ENCODE results near the gene IGF2BP2.
A peak's percentile ranks its signal among the peaks of the same experiment; 100 is the strongest.
"Not testable (repeated sequence)": the region's sequence is repeated elsewhere in the genome, so short reads cannot be mapped to it uniquely, and the experiment has no call there.

IGF2BP2 gene

DNA sequence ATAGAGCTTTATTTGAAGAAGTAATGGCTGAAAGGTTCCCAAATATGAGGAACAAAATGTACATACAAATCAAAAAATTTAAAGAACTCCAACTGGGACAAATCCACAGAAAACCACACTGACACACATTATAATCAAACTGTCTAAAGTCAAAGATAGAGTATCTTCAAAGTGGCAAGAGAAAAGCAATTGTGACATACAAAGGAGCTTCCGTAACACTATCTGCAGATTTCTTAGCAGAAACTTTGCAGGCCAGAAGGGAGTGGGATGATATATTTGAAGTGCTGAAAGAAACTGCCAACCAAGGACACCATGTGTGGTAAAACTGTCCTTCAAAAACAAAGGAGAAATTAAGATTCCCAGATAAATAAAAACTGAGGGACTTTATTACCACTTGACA is 146.8 kb downstream of the IGF2BP2 start:
- no peak for DNase-seq (ENCODE audit: low read depth in 2 of 3, low spot score in 2 of 3)

DNA sequence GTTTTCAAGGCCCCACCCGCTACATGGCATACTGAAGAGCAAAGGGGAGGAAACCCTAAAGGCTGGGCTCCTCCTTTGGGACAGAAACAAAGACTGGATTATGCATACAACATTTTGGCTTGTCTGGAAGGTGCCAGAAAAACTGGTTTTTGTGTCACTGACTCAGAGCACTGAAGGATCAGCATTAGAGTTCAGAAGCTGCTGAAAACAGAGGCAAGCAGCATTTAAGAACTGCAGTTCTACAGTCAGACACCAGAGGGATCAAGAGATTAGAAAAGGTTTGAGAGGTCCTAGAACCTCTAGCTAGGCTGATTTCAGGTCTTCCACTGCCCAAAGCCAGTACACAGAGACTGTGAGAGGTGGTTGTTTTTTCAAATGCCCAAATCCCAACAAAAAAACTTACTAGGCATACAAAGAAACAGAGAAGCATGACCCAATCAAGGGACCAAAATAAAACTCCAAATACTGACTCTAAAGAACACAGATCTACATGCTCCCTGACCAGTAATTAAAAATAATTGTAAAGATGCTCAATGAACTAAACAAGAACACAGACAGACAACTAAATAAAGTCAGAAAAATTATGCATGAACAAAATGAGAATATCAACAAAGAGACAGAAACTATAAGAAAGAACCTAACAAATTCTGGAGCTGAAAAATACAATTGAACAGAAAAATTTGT is 147.6 kb downstream of the IGF2BP2 start:
- no peak for DNase-seq (ENCODE audit: low read depth in 2 of 3, low spot score in 2 of 3)

DNA sequence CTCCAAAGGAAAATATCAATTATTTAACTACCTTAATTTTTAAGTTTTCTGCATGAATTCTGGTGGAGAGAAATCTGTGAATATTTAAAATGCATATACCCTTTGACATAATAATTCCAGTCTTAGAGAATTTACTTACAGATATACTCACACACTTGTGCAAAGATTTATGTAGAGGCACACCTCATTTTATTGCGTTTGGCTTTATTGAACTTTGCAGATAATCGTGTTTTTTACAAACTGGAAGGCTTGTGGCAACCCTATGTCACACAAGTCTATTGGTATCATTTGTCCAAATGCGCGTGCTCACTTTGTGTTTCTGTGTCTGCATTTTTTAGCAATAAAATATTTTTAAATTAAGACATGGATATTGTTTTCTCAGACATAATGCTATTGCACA is 157.3 kb downstream of the IGF2BP2 start:
- DNase-seq (ENCODE audit: low read depth in 2 of 3, low spot score in 2 of 3), result no peak

DNA sequence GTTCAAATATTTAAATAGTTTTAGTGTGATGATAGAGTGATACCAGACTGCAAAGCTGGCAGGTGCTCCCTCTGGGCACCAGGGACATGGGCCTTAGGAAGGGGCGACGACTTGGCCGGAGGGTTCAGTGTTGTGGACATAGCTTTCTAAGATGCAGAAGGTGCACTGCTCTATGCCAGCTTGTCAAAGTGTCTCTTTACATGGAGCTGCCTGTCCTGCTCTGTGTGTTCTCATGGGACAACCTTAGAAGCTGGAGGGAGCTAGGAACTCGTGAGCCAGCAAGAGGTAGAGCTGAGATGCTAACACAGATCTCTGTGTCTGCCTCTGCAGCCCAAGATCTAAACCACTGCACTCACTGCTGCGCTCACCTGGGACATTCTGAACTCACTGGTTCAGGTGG is 160.9 kb downstream of the IGF2BP2 start:
- DNase-seq (ENCODE audit: low read depth in 2 of 3, low spot score in 2 of 3), result no peak

DNA sequence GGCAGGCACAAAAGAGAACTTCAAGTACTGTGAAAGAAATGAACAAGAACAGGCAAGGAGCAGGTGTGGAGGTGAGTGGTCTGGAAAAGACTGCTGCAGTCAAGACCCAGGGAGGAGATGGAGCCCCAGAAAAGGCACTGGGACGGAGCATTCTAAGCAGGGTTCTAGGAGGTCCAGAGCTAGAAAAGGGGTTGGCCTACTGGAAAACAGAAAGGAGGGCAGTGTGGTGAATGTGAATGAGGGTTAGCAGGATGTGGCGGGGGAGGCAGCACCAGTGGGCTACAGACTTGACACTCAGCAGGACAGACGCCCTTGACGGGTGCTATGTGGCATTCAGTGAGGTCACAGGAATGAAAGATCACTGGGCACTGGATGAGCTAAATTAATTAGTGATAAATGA is 163.1 kb downstream of the IGF2BP2 start:
- DNase-seq (ENCODE audit: low read depth in 2 of 3, low spot score in 2 of 3), result no peak

DNA sequence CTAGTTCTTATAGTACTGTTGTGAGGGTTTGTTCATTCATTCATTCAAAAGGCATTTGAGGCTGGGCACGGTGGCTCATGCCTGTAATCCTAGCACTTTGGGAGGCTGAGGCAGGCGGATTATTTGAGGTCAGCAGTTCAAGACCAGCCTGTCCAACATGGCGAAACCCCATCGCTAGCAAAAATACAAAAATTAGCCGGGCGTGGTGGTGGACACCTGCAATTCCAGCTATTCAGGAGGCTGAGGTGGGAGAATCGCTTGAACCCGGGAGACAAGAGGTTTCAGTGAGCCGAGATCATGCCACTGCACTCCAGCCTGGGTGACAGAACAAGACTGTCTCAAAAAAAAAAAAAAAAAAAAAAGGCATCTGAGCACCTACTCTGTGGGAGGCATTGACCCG is 163.5 kb downstream of the IGF2BP2 start:
- DNase-seq (ENCODE audit: low read depth in 2 of 3, low spot score in 2 of 3), result not testable (repeated sequence)

DNA sequence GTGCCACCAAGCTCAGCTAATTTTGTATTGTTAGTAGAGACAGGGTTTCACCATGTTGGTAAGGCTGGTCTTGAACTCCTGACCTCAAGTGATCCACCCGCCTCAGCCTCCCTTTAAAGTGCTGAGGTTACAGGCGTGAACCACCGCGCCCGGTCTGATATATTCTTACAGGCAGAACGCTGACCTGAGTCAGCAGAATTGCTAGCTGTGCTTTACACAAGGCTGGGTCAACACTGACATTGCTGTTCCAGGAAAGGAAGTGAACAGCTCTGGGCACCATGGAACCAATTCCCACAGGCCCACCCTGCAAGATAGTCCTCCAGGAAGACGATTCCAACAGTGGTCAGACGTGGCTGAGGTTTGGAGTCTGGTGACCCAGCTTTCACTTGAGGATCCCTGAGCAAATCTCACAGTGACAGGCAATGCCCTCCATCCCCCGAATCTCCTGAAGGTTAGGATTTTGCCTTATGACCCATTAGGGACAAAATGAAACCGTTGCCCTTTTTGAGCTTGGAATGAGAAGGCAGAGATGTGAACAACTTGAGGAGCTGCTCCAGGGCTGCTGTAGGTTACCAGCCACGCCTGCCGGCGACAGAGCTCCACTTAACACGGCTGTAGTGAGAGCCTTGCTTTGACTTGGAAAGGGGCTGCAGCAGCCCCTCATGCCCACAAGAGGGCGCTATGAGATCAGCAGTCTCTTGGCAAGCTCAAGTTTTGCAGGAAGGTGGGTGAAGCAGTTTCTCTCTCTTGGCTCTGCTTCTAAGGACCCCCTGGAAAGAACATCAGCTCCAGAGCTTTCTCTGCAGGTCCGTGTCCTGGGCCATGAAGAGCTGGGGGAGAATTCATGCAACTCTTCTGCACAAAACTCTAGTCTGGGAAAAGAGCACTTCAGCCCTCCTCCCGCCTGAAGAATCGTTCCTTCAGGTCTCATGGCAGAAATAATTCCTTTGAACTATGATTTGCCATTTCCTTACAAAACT is 164.6 kb downstream of the IGF2BP2 start:
- peak; percentile 26 to 54 (median 32) for DNase-seq (ENCODE audit: low read depth in 2 of 3, low spot score in 2 of 3)

DNA sequence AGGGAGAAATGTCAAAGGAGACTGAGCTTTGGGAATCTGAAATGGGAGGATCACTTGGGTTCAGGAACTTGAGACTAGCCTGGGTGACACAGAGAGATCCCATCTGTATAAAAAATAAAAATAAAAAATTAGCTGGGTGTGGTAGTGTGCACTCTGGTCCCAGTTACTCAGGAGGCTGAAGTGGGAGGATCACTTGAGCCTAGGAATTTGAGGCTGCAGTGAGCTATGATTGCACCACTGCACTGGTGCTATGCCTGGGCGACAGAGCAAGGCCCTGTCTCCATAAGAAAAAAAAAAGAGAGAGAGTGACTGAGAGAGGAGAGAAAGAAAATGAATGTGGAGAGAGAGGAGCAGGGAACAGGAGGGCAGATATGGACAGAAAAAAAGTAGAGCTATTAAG is 165.9 kb downstream of the IGF2BP2 start:
- no peak for DNase-seq (ENCODE audit: low read depth in 2 of 3, low spot score in 2 of 3)

DNA sequence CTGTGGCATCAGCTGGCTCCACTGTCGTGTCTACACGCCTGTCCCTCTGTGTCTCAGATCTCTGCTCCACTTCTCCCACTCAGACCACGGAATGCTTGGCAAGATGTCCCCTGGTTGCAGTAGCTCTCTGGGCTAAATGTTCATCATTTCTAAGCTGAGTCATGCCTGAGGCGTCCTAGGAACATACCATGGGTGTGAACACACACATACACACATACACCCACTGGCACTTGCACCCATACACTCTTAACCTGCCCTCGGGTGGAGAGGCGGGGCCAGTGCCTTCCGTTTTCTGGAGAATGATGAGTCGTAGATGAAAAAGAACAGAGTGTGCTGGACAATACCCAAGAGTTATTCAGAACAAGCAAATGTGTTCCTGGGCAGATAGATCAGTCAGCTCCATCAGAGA is 166.3 kb downstream of the IGF2BP2 start:
- no peak for DNase-seq (ENCODE audit: low read depth in 2 of 3, low spot score in 2 of 3)

DNA sequence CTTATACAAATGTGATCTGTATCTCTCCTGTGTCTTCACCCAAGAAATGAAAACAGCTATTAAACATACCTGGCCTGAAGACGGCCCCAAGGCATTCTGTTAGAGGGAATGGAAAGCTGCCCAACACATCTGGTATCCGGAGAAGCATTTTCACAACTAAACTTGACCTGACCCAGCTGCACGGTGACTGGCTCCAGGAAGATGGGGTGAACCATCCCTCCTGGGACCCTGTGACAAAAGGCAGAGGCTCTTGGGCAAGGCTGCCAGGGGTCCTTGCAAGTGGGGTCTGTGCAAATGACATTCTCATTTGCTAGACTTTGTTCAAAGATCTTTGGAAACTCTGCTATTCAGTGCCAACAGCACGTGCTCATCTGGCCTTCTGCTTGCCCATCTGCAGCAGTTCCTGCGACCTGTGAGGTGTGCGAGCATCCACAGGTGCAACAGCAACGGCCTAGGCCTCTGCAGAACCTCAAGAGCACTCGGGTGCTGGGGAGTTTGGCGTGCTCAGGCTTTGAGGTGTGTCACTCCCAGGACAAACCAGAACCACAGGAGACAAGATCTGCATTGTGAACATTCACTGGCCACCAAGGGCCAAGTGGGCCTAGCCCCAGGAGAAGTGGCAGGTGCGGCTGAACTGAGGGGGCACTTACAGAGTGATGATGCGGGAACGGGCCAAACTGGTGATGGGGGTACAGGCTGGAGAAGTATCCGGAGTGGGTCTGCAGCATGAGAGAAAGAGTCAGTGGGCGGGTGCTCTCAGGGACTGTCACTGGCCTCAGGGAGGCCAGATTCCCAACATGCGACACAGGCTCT is 166.9 kb downstream of the IGF2BP2 start:
- DNase-seq (ENCODE audit: low read depth in 2 of 3, low spot score in 2 of 3), result no peak

DNA sequence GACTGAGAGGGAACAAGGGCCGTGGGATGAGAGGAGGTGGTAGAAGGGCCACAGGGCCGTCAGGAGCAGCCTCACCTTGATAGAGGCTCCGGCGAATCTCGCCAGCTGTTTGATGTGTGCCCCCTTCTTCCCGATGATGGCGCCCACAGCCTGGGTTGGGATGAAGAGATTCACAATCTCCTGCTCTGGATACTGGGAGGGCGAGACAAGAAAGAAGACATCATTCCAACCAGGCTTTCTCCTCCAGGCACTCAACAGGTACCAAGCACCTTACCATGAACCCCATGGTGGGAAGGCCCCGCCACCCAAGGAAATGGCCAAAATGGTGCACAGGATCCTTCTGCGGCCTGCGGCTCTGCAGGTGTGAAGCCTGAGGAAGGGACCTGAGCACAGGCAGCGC is 167.6 kb downstream of the IGF2BP2 start:
- DNase-seq (ENCODE audit: low read depth in 2 of 3, low spot score in 2 of 3), result no peak

DNA sequence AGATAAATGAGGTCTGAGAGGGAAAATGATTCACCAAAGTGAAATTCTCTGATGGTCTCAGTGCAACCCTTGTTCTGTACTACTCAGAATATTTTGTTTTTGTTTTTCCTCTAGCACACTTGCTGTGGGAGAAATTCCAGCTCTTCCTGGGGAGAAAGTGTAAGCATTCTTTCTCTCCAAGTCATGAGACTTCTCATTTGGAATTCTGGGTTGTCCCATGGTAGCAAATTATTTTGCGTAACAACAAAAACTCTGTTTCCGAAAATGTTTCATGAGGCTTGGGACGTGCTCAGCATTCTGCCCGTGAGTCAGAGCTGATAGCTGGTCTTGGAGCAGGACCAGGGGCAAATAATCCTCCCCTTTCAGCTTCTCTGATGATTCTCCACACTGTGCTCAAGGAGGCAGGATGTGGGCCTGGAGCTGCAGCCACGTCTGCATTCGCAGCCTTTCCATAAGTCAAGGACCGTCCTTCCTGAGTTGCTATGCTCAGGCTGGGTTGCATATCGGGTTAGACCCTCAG is 168.5 kb downstream of the IGF2BP2 start:
- DNase-seq (ENCODE audit: low read depth in 2 of 3, low spot score in 2 of 3), result no peak

DNA sequence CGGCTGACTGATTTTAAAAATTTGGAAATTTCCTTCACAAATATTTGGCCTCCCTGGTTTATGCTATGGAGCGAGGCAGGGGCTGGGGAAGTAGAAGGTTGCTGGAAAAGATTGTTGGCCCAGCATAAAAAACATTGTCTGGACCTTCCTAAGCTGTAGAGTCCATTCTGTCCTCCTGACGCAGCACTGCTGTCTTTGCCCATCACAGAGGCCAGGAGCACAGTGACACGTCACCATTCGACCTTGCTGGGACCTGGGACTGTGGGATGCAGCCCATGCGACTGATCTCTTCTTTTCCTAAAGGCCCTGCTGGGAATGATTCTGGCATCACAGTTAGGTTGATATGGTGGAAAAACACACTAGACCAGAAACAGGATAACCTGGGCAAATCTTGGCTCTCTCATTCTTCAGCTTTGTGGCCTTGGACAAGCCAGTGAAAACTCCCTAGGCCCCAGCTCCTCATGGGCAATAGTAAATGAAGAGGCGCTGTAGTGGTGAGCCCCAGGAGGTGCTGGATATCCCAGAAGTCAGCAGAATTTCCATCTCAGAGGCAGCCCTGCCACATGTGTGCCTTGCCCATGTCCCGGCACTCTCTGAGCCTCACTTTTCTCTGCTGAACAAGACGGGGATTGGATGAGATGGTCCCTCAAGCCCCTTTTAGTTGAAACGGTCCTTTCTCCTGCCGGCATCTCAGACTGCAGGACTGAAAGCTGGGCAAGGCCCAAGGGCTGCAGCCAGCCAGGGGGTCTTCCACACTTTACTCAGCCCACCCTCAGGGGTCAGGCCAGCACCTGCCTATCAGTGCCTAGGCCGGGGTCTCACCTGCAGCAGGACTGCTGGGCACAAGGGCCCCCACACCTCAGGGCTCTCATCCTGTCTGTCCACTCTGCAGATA is 169.2 kb downstream of the IGF2BP2 start:
- DNase-seq (ENCODE audit: low read depth in 2 of 3, low spot score in 2 of 3), result no peak

DNA sequence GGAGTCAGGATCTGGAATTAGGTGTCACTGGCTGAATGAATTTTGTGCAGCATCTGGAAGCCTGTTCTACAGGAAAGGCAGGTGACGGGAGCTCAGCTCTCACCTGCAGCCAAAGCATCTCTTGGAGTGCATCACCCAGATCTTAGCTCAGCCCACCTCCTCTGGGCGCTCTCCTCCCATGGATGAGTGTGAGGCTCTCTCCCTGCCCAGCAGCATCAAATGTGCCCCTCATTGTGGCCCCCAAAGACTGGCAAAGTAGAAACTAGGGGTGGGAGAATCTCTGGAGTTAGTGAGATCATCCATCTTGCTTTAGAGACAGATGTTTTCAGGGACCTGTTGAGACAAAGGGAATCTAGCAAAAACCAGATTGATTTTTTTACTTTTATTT is 170.1 kb downstream of the IGF2BP2 start:
- no peak for DNase-seq (ENCODE audit: low read depth in 2 of 3, low spot score in 2 of 3)

DNA sequence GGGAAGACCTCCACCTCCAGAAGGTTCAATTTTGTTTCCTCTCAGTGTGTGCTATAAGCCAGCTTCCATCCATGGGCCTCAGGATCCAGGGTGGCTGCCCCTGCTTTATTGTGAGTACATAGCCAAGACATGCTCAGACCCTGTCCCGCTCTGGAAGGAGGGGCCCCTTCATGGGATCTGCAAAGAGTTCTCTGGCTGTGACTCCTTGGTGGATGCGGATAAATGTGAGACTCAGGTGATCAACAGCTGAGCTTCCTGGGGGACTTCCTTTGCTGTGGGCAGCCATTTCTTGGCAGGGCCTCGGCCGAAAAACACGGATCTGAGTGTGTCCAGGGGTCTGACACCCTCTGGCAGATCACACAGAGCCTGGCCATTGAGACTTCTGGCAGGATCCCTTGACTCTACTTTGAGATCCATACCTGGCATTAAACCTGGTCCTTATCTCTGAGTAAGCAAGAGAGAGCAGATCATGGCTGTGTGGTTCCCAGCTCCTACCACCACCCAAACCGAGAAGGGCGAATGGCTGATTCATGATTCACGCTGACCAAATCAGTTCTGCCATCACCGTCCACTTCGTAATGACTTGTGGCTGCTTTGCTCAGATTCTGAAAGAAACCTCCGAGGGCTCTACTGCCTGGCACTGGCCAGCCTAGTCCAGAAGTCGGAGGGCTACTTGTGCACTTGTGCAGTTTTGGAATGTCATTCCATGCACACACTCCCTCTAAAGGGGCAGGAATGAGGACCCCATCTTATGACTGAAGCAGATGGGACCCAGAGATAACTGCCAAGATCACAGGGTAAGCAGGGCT is 170.7 kb downstream of the IGF2BP2 start:
- no peak for DNase-seq (ENCODE audit: low read depth in 2 of 3, low spot score in 2 of 3)

DNA sequence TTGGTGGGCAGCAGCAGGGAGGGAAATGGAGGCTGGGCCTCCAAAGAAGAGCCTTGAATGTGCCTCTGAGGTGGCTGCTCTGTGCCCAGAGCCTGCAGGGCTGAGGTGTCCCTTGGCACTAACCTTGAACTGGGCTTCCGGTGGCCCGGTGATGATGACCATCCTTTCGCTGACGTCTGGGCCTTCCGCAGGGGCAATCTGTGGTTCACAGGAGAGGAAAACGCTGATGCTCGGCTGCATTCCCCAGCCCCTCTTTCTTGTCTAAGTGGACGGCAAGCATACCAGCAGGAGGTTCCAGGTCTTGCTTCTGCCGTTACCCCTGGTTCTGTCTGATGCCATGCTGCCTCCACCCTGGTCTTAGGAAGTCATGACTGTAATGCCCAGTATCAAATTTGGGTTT is 172.9 kb downstream of the IGF2BP2 start:
- DNase-seq (ENCODE audit: low read depth in 2 of 3, low spot score in 2 of 3), result no peak

DNA sequence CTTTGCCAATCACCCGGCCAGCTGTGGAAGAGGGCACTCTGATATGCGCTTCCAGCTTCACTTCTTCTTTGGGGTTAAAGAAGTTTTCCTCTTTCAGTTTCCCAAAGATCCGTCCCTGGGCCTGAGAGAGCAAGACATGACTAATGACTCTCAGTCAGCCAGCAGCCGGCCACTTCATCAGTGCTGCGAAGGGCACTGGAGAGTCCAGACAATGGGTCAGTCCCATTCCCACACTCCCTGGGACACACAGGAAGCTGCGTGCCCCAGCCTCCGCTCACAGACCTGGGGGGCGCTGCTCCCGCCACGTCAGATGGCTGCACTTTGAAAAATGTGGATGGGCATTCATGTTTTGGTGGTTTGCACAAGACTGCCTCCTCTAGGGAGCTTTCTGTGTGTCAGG is 175.4 kb downstream of the IGF2BP2 start:
- DNase-seq (ENCODE audit: low read depth in 2 of 3, low spot score in 2 of 3), result no peak

DNA sequence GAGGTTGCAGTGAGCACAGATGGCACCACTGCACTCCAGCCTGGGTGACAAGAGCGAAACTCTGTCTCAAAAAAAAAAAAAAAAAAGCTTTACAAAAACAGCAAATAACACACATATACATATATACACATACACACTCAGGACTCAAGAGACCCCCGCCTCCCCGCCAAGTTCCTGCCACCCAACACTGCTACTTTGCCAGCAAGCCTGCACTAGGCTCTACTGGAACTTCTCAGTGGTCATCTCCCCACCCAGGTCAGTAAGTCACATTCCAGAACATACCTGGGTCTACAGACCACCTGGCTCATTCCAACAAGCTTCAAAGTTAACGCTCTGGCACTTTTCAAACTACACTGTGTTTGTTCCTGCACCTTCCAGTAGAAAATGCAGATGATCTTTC is 176.4 kb downstream of the IGF2BP2 start:
- no peak for DNase-seq (ENCODE audit: low read depth in 2 of 3, low spot score in 2 of 3)

DNA sequence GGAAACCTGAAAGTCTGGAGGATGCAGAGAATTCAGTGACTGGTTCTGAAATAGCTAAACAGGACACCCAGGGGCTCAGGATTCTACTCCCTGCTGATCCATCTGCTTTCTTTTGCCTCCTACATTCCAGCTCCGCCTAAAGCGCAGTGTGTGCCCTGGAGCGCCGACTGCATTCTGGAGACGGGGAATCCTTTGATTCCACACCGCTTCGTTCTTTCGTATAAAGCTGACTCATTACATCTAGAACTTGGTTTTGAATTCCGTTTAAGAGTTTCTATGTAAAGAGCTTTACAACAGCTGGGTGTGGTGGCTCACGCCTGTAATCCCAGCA is 177.0 kb downstream of the IGF2BP2 start:
- DNase-seq (ENCODE audit: low read depth in 2 of 3, low spot score in 2 of 3), result no peak
